Keratinocyte (primary cell): Measurements from ENCODE around the gene DUSP6.

ENCODE experiments used
- EZH2 ChIP-seq: IDR thresholded peaks from one replicate; pipeline ENCODE4 v1.6.1; 2012; ENCODE audit warnings: inconsistent platforms, mild to moderate bottlenecking, low read length, moderate library complexity
- TF ChIP-seq, protein P1 (sequence below), 3 experiments: IDR thresholded peaks in 1 of 3; conservative IDR thresholded peaks in 1 of 3; optimal IDR thresholded peaks in 1 of 3; 2 replicates in 2 of 3; 3 replicates in 1 of 3; pipeline versions ENCODE3 to v1.5.1; 2011; ENCODE audit warnings: low read length in 3 of 3, mild to moderate bottlenecking in 3 of 3, moderate library complexity in 2 of 3, control low read depth in 1 of 3, inconsistent platforms in 1 of 3; ENCODE audit not compliant: insufficient read depth in 2 of 3; ENCODE audit errors: extremely low read depth in 1 of 3

DNA sequence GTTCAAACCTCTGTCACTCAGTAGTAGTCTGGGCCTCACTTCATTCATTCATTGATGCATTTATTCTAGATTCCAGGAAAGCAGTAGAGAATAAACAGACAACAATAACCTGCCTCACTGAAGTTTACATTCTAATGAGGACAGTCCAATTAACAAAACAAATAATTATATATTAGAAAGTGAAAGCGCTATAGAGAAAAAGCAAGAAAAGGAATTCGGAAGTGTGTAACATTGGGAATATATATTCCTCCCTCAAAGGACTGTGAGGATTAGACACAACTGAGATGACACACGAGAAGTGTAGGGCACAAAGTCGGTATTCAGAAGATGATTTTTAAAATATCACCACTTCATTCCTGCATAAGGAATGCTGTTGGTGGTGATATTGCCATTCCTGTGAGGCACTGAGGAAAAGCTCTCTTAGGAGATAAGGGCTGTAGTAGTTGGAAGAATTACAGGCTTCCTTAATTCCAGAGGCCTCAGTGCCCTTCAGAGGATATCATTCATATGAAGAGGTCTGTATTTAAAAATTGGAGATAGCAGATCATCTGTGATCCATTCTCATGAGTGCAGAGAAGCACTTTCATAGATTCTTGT lies 3.9 kb upstream of the DUSP6 start:
- TF ChIP-seq EZH2 = no peak
- TF ChIP-seq, protein P1, sequence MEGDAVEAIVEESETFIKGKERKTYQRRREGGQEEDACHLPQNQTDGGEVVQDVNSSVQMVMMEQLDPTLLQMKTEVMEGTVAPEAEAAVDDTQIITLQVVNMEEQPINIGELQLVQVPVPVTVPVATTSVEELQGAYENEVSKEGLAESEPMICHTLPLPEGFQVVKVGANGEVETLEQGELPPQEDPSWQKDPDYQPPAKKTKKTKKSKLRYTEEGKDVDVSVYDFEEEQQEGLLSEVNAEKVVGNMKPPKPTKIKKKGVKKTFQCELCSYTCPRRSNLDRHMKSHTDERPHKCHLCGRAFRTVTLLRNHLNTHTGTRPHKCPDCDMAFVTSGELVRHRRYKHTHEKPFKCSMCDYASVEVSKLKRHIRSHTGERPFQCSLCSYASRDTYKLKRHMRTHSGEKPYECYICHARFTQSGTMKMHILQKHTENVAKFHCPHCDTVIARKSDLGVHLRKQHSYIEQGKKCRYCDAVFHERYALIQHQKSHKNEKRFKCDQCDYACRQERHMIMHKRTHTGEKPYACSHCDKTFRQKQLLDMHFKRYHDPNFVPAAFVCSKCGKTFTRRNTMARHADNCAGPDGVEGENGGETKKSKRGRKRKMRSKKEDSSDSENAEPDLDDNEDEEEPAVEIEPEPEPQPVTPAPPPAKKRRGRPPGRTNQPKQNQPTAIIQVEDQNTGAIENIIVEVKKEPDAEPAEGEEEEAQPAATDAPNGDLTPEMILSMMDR (optimal IDR thresholded peaks at IDR 0.05 in 1 of 3, IDR thresholded peaks at IDR 0.05 in 1 of 3, conservative IDR thresholded peaks at IDR 0.05 in 1 of 3; ENCODE audit: extremely low read depth in 1 of 3, insufficient read depth in 2 of 3, low read length in 3 of 3) = no peak
